MCF 10A (cell line): ENCODE data around the gene GHRH. TPM values are rescaled to one million over a fixed set of nuclear protein-coding genes. Genes with fewer than 3 reads are reported as not detected.

Experiments used
- BruUV-seq: library from RNA; stranded (reverse); fragments of 400-500 nt; replicated peaks from 2 replicates; lab custom pipeline; 2021; lab: Mats Ljungman, UMichigan
- CTCF ChIA-PET: fragments of 300-600 bp; sonication (Branson Sonifier 250); formaldehyde crosslinking; extraction: SDS; loops from one replicate; lab custom pipeline; 2021; ENCODE audit warnings: antibody characterized with exemption, inconsistent platforms; lab: Yijun Ruan, JAX
- POLR2A ChIA-PET: fragments of 300-600, 350-650 bp; sonication (Branson Sonifier 250); formaldehyde crosslinking; extraction: SDS; loops from one replicate; lab custom pipeline; 2020; ENCODE audit warnings: antibody characterized with exemption, inconsistent platforms; lab: Yijun Ruan, JAX
- DNase-seq: peaks from one replicate; pipeline ENCODE4 v3.0.0-alpha.2; 2018; ENCODE audit not compliant: unreplicated experiment
- H3K27ac Mint-ChIP-seq: one replicate; pipeline ENCODE4 v1.8.0; 2022; ENCODE audit warnings: mild to moderate bottlenecking, low read depth, mixed read lengths; ENCODE audit not compliant: unreplicated experiment
- H3K27me3 Mint-ChIP-seq: one replicate; pipeline ENCODE4 v1.8.0; 2022; ENCODE audit warnings: mixed read lengths; ENCODE audit not compliant: insufficient read depth, unreplicated experiment
- H3K36me3 Mint-ChIP-seq: one replicate; pipeline ENCODE4 v1.8.0; 2022; ENCODE audit warnings: mild to moderate bottlenecking, moderate library complexity, mixed read lengths; ENCODE audit not compliant: insufficient read depth, unreplicated experiment
- H3K4me1 Mint-ChIP-seq: one replicate; pipeline ENCODE4 v1.8.0; 2022; ENCODE audit warnings: mixed read lengths; ENCODE audit not compliant: insufficient read depth, unreplicated experiment
- H3K4me3 Mint-ChIP-seq: one replicate; pipeline ENCODE4 v1.8.0; 2022; ENCODE audit warnings: mild to moderate bottlenecking, moderate library complexity, mixed read lengths; ENCODE audit not compliant: unreplicated experiment
- H3K9me3 Mint-ChIP-seq: one replicate; pipeline ENCODE4 v1.8.0; 2022; ENCODE audit warnings: mixed read lengths; ENCODE audit not compliant: unreplicated experiment
- intact Hi-C: fragments of 100-400 bp; cut with micrococcal nuclease; formaldehyde crosslinking; loops from 2 replicates; pipeline ENCODE4 v1.14.1; 2022
- total RNA-seq: library from RNA; stranded (reverse); gene quantifications from 2 replicates; pipeline ENCODE4 v1.2.3, GENCODE V29; 2022
- TF ChIP-seq, protein P1 (sequence below): fragments of 200-600 bp; IDR thresholded peaks from one replicate; pipeline ENCODE4 v1.8.0; 2022; ENCODE audit warnings: antibody characterized with exemption, mild to moderate bottlenecking; ENCODE audit not compliant: unreplicated experiment

GHRH gene
- total RNA-seq, 1 experiment from 2014 or later: not detected

DNA sequence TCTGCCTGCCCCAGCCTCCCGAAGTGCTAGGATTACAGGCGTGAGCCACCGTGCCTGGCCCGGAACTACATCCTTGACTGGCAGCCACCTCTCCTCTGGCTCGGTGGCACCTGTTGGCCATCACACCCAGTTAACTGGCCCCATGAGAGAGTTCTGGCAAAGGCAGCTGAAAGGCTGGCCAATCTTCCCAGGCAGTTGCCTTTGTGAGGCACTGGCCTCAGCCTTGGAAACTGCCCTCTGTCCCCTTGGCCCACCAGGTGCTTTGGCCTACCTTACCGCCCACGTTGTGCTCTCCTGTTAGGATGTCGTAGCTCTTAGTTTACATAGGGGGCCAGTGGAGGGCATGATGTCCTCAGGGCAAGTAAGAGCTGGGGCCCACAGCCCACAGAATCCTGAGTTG lies 18.2 kb upstream of the GHRH start:
- no peaks in the 10 kb centered on the region for H3K27me3 Mint-ChIP-seq
- H3K9me3 Mint-ChIP-seq: no peaks in the 10 kb centered on the region
- no TSS peak for BruUV-seq
- TF ChIP-seq, protein P1, sequence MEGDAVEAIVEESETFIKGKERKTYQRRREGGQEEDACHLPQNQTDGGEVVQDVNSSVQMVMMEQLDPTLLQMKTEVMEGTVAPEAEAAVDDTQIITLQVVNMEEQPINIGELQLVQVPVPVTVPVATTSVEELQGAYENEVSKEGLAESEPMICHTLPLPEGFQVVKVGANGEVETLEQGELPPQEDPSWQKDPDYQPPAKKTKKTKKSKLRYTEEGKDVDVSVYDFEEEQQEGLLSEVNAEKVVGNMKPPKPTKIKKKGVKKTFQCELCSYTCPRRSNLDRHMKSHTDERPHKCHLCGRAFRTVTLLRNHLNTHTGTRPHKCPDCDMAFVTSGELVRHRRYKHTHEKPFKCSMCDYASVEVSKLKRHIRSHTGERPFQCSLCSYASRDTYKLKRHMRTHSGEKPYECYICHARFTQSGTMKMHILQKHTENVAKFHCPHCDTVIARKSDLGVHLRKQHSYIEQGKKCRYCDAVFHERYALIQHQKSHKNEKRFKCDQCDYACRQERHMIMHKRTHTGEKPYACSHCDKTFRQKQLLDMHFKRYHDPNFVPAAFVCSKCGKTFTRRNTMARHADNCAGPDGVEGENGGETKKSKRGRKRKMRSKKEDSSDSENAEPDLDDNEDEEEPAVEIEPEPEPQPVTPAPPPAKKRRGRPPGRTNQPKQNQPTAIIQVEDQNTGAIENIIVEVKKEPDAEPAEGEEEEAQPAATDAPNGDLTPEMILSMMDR: no peak
- no peaks in the 10 kb centered on the region for H3K36me3 Mint-ChIP-seq
- intact Hi-C loops: no loop called here
- H3K4me3 Mint-ChIP-seq: no peak overlapping the region
- ChIA-PET POLR2A (interaction anchor here (0.9 to 2.3 kb wide), 5 partner anchors 10 to 610 kb away, joined by 3 to 15 read pairs (median 4); partner anchors contain the start of genes BLCAP and MANBAL), CTCF (interaction anchor here (0.6 to 2.4 kb wide), 11 partner anchors 9 to 253 kb away, joined by 3 to 7 read pairs (median 4); partner anchors contain the start of gene MANBAL)
- no peak for DNase-seq
- H3K4me1 Mint-ChIP-seq: peaks cover 13% of the 10 kb centered on the region
- H3K27ac Mint-ChIP-seq: no peak overlapping the region

GRCh38 chr20:37278966-37279590 lies 17.5 kb upstream of the GHRH start:
- Mint-ChIP-seq H3K27me3 (no peaks in the 10 kb centered on the region), H3K36me3 (no peaks in the 10 kb centered on the region), H3K4me3 (no peak overlapping the region), H3K27ac (no peak overlapping the region), H3K4me1 (peaks cover 13% of the 10 kb centered on the region), H3K9me3 (no peaks in the 10 kb centered on the region)
- CTCF ChIA-PET: interaction anchor here (0.6 to 2.4 kb wide), 8 partner anchors 9 to 254 kb away, joined by 3 to 7 read pairs (median 4); partner anchors contain the start of gene MANBAL
- TF ChIP-seq, protein P1: no peak
- no TSS peak for BruUV-seq
- intact Hi-C loops: no loop called here
- POLR2A ChIA-PET: interaction anchor here (1.7 to 2.3 kb wide), 2 partner anchors 17 to 248 kb away, joined by 4 to 15 read pairs; partner anchors contain the start of gene BLCAP
- DNase-seq: no peak

GRCh38 chr20:37277253-37277593 lies 15.6 kb upstream of the GHRH start:
- no TSS peak for BruUV-seq
- ChIA-PET POLR2A (interaction anchor here (0.7 to 4.0 kb wide), 11 partner anchors 11 to 259 kb away, joined by 3 to 43 read pairs (median 4); partner anchors contain the start of genes BLCAP and MANBAL), CTCF (interaction anchor here (0.8 to 4.1 kb wide), 24 partner anchors 8 to 1154 kb away, joined by 3 to 70 read pairs (median 4); partner anchors contain the start of gene MANBAL)
- no peak for DNase-seq
- no peaks in the 10 kb centered on the region for H3K36me3 Mint-ChIP-seq
- peak overlapping the region; percentile 34 for H3K27ac Mint-ChIP-seq
- peaks cover 13% of the 10 kb centered on the region for H3K4me1 Mint-ChIP-seq
- no peaks in the 10 kb centered on the region for H3K9me3 Mint-ChIP-seq
- TF ChIP-seq, protein P1: no peak
- H3K27me3 Mint-ChIP-seq: no peaks in the 10 kb centered on the region
- intact Hi-C loops: no loop called here
- H3K4me3 Mint-ChIP-seq: no peak overlapping the region
